Measurements from ENCODE around the gene MYBPH.

The MYBPH gene

GRCh38 chr1:203171341-203172183 lies 4.1 kb downstream of the MYBPH start:
- TF ChIP-seq, protein P1, sequence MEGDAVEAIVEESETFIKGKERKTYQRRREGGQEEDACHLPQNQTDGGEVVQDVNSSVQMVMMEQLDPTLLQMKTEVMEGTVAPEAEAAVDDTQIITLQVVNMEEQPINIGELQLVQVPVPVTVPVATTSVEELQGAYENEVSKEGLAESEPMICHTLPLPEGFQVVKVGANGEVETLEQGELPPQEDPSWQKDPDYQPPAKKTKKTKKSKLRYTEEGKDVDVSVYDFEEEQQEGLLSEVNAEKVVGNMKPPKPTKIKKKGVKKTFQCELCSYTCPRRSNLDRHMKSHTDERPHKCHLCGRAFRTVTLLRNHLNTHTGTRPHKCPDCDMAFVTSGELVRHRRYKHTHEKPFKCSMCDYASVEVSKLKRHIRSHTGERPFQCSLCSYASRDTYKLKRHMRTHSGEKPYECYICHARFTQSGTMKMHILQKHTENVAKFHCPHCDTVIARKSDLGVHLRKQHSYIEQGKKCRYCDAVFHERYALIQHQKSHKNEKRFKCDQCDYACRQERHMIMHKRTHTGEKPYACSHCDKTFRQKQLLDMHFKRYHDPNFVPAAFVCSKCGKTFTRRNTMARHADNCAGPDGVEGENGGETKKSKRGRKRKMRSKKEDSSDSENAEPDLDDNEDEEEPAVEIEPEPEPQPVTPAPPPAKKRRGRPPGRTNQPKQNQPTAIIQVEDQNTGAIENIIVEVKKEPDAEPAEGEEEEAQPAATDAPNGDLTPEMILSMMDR (IDR thresholded peaks at IDR 0.05; ENCODE audit: low read depth, low read length): no peak
- no peaks in the 10 kb centered on the region for H3K36me3 ChIP-seq
- no peaks in the 10 kb centered on the region for H3K27me3 ChIP-seq
- no peaks in the 10 kb centered on the region; the same call in 1 of the 2 replicates for H3K4me1 ChIP-seq
- no peak overlapping the region for H3K4me3 ChIP-seq (ENCODE audit: low read depth, low read length)
- no peaks in the 10 kb centered on the region for H3K9me3 ChIP-seq
- no peak for DNase-seq

DNA sequence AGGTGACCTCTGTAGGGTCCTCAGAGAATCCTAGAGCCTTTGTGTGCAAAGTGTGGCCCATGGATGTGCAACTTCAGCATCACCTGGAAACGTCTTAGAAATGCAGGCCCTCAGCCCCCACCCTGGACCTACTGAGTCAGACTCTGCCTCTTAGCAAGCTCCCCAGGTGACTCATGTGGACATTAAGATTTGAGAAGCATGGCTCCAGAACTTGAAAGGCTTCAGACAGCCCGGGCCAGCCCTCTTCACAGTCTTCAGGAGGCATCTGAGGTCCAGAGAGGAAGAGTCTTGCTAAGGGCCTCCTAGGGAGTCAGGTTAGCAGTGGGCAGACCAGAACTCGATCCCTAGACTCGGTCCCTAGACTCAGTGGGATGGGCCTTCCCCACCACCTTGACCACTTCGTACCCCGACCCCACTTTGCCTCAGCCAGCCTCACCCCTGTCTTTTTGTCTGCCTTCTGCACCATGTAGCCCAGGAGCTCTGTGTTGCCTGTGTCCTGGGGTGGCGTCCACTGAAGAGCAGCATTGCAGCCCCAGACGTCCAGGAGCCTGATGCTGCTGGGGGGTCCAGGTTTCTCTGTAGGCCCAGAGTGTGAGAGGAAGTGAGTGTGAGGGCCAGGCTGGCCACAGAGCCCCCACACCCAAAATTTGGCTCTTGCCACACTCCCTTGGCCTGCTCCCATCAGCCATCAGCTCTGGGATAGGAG lies 4.8 kb downstream of the MYBPH start:
- H3K36me3 ChIP-seq: no peaks in the 10 kb centered on the region
- no peak overlapping the region for H3K4me3 ChIP-seq (ENCODE audit: low read depth, low read length)
- H3K9me3 ChIP-seq: no peaks in the 10 kb centered on the region
- no peaks in the 10 kb centered on the region; the same call in 1 of the 2 replicates for H3K4me1 ChIP-seq
- TF ChIP-seq, protein P1 (IDR thresholded peaks at IDR 0.05; ENCODE audit: low read depth, low read length): no peak
- no peaks in the 10 kb centered on the region for H3K27me3 ChIP-seq
- DNase-seq: no peak

GRCh38 chr1:203169770-203170520 lies 5.7 kb downstream of the MYBPH start:
- Histone ChIP-seq H3K9me3 (no peaks in the 10 kb centered on the region), H3K4me1 (no peaks in the 10 kb centered on the region; the same call in 1 of the 2 replicates), H3K36me3 (no peaks in the 10 kb centered on the region), H3K4me3 (ENCODE audit: low read depth, low read length) (no peak overlapping the region), H3K27me3 (no peaks in the 10 kb centered on the region)
- DNase-seq: no peak
- TF ChIP-seq, protein P1 (IDR thresholded peaks at IDR 0.05; ENCODE audit: low read depth, low read length): no peak

DNA sequence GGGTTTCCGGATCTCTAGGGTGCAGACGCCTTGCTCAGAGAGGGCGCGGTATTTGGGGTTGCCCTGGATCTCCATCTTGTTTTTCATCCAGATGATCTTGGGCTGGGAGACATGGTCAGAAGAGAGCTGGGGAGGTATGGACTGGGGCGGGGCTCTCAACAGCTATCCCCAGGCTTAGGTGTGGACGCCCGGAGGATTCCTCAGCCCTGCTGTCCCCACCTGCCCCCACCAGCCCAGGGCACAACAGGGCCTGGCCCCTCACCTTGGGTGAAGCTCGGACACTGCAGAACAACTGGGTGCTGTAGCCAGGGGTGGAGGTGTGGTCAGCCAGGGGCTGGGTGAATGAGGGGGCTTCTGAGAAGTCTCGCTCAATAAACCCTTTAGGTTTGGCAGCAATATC lies 6.6 kb downstream of the MYBPH start:
- TF ChIP-seq, protein P1 (IDR thresholded peaks at IDR 0.05; ENCODE audit: low read depth, low read length): no peak
- no peak for DNase-seq
- no peaks in the 10 kb centered on the region for H3K27me3 ChIP-seq
- H3K4me3 ChIP-seq (ENCODE audit: low read depth, low read length): no peak overlapping the region
- H3K4me1 ChIP-seq: no peaks in the 10 kb centered on the region; the same call in 1 of the 2 replicates
- H3K36me3 ChIP-seq: no peaks in the 10 kb centered on the region
- no peaks in the 10 kb centered on the region for H3K9me3 ChIP-seq

- H3K9me3 ChIP-seq: no peaks in the 10 kb centered on the region
- no peak for DNase-seq
- no peaks in the 10 kb centered on the region for H3K27me3 ChIP-seq
- H3K4me1 ChIP-seq: no peaks in the 10 kb centered on the region; the same call in 1 of the 2 replicates
- no peaks in the 10 kb centered on the region for H3K36me3 ChIP-seq
- TF ChIP-seq, protein P1 (IDR thresholded peaks at IDR 0.05; ENCODE audit: low read depth, low read length): no peak
- no peak overlapping the region for H3K4me3 ChIP-seq (ENCODE audit: low read depth, low read length)
These were observed 7.3 kb downstream of the MYBPH start for GRCh38 chr1:203168256-203168786.

All from BE2C (cell line).